ENCODE results near the gene CPT1B. TPM values are rescaled to one million over a fixed set of nuclear protein-coding genes. Genes with fewer than 3 reads are reported as not detected.
A peak's percentile ranks its signal among the peaks of the same experiment; 100 is the strongest.

Gene CPT1B
- total and polyA plus RNA-seq, 2 experiments from 2014 or later = 5.6 to 14.4 TPM

GRCh38 chr22:50585238-50585637 is 7.0 kb upstream of the CPT1B start:
- Mint-ChIP-seq H3K9me3 (no peaks in the 10 kb centered on the region), H3K4me3 (no peak overlapping the region; the same call in 2 of the 3 replicates), H3K27me3 (ENCODE audit: insufficient read depth, low read depth, poor library complexity) (peaks cover 10% of the 10 kb centered on the region), H3K27ac (no peak overlapping the region), H3K4me1 (peaks cover 7% of the 10 kb centered on the region), H3K36me3 (ENCODE audit: low read depth) (no peaks in the 10 kb centered on the region; the same call in 2 of the 3 replicates)
- peaks cover 13% of the 10 kb centered on the region; the same call in 1 of the 2 replicates for H3K27me3 ChIP-seq (ENCODE audit: insufficient read depth)
- H3K79me2 ChIP-seq (replicated peaks; ENCODE audit: insufficient read depth) = no peaks in the 10 kb centered on the region
- H2AFZ ChIP-seq = no peak overlapping the region
- ATAC-seq = no peak
- H3K36me3 ChIP-seq (ENCODE audit: insufficient read depth) = no peaks in the 10 kb centered on the region
- no peak overlapping the region for H3K4me2 ChIP-seq
- no peak for TF ChIP-seq JUNB (IDR thresholded peaks at IDR 0.05; ENCODE audit: unreplicated experiment)
- TF ChIP-seq REST (IDR thresholded peaks at IDR 0.05; ENCODE audit: unreplicated experiment) = no peak
- TF ChIP-seq ZNF462 (CRISPR knock-in tag; IDR thresholded peaks at IDR 0.05) = no peak
- no peak for TF ChIP-seq STAT1 (IDR thresholded peaks at IDR 0.05; ENCODE audit: unreplicated experiment)
- no peak for TF ChIP-seq CREB1 (CRISPR knock-in tag; IDR thresholded peaks at IDR 0.05; ENCODE audit: low read depth)
- peaks cover 15% of the 10 kb centered on the region for H3F3A ChIP-seq (replicated peaks; ENCODE audit: low read depth)
- peak overlapping the region; percentile 64; the same call in 1 of the 2 replicates for H3K27ac ChIP-seq (ENCODE audit: low read depth)
- DNase-seq (ENCODE audit: low spot score) = no peak
- 0 out of 2 replicates have a peak, but pooled peaks cover 3% of the 10 kb centered on the region for H4K20me1 ChIP-seq (replicated peaks; ENCODE audit: insufficient read depth)
- no peak overlapping the region for H3K4me3 ChIP-seq
- peaks cover 8% of the 10 kb centered on the region for H3K4me1 ChIP-seq (ENCODE audit: insufficient read depth)
- no peaks in the 10 kb centered on the region for H3K9me2 ChIP-seq (ENCODE audit: insufficient read depth)

Measured in GM23338 (cell line).